ENCODE results near the gene ERAS. TPM values are rescaled to one million over a fixed set of nuclear protein-coding genes. Genes with fewer than 3 reads are reported as not detected.

The ERAS gene
- total and polyA plus RNA-seq, 2 experiments from 2014 or later = 1.3 to 2.4 TPM

DNA sequence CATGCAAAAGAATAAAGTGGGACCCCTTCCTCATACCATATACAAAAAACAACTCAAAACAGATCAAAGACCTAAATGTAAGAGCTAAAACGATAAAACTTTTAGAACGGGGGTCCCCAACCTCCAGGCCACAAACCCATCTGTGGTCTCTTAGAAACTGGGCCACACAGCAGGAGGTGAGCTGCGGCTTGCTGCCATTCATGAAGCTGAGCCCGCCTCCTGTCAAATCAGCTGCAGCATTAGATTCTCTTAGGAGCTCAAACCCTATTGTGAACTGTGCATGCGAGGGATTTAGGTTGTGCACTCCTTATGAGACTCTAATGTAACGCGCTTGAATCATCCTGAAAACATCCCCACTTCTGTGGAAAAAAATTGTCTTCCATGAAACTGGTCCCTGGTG lies 46.9 kb upstream of the ERAS start:
- DNase-seq (ENCODE audit: low spot score) (no peak), ATAC-seq (no peak)
- Histone ChIP-seq H3K36me3 (ENCODE audit: insufficient read depth) (no peaks in the 10 kb centered on the region), H3F3A (replicated peaks; ENCODE audit: low read depth) (no peaks in the 10 kb centered on the region), H3K27ac (ENCODE audit: low read depth) (no peak overlapping the region), H3K4me1 (ENCODE audit: insufficient read depth) (no peaks in the 10 kb centered on the region), H3K4me2 (no peak overlapping the region), H3K27me3 (ENCODE audit: insufficient read depth) (no peaks in the 10 kb centered on the region), H3K9me2 (ENCODE audit: insufficient read depth) (no peaks in the 10 kb centered on the region), H3K79me2 (replicated peaks; ENCODE audit: insufficient read depth) (no peaks in the 10 kb centered on the region), H3K4me3 (no peak overlapping the region), H4K20me1 (replicated peaks; ENCODE audit: insufficient read depth) (no peaks in the 10 kb centered on the region), H2AFZ (no peak overlapping the region)
- H3K27me3 Mint-ChIP-seq (ENCODE audit: insufficient read depth, low read depth, poor library complexity) = peaks cover 5% of the 10 kb centered on the region
- TF ChIP-seq EZH2 (IDR thresholded peaks at IDR 0.05; ENCODE audit: low read depth, unreplicated experiment) (no peak), POLR2AphosphoS5 (IDR thresholded peaks at IDR 0.05; ENCODE audit: low read depth) (no peak), CREB1 (CRISPR knock-in tag; IDR thresholded peaks at IDR 0.05; ENCODE audit: low read depth) (no peak), NANOG (IDR thresholded peaks at IDR 0.05; ENCODE audit: borderline replicate concordance) (no peak), STAT1 (IDR thresholded peaks at IDR 0.05; ENCODE audit: unreplicated experiment) (no peak), ZNF114 (CRISPR knock-in tag; IDR thresholded peaks at IDR 0.05) (no peak), JUNB (IDR thresholded peaks at IDR 0.05; ENCODE audit: unreplicated experiment) (no peak), EZH2phosphoT487 (IDR thresholded peaks at IDR 0.05; ENCODE audit: unreplicated experiment) (no peak), ZNF331 (CRISPR knock-in tag; IDR thresholded peaks at IDR 0.05; ENCODE audit: low read depth) (no peak)
- TF ChIP-seq, protein P1, sequence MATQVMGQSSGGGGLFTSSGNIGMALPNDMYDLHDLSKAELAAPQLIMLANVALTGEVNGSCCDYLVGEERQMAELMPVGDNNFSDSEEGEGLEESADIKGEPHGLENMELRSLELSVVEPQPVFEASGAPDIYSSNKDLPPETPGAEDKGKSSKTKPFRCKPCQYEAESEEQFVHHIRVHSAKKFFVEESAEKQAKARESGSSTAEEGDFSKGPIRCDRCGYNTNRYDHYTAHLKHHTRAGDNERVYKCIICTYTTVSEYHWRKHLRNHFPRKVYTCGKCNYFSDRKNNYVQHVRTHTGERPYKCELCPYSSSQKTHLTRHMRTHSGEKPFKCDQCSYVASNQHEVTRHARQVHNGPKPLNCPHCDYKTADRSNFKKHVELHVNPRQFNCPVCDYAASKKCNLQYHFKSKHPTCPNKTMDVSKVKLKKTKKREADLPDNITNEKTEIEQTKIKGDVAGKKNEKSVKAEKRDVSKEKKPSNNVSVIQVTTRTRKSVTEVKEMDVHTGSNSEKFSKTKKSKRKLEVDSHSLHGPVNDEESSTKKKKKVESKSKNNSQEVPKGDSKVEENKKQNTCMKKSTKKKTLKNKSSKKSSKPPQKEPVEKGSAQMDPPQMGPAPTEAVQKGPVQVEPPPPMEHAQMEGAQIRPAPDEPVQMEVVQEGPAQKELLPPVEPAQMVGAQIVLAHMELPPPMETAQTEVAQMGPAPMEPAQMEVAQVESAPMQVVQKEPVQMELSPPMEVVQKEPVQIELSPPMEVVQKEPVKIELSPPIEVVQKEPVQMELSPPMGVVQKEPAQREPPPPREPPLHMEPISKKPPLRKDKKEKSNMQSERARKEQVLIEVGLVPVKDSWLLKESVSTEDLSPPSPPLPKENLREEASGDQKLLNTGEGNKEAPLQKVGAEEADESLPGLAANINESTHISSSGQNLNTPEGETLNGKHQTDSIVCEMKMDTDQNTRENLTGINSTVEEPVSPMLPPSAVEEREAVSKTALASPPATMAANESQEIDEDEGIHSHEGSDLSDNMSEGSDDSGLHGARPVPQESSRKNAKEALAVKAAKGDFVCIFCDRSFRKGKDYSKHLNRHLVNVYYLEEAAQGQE (IDR thresholded peaks at IDR 0.05; ENCODE audit: unreplicated experiment) = no peak
- TF ChIP-seq, protein P2, sequence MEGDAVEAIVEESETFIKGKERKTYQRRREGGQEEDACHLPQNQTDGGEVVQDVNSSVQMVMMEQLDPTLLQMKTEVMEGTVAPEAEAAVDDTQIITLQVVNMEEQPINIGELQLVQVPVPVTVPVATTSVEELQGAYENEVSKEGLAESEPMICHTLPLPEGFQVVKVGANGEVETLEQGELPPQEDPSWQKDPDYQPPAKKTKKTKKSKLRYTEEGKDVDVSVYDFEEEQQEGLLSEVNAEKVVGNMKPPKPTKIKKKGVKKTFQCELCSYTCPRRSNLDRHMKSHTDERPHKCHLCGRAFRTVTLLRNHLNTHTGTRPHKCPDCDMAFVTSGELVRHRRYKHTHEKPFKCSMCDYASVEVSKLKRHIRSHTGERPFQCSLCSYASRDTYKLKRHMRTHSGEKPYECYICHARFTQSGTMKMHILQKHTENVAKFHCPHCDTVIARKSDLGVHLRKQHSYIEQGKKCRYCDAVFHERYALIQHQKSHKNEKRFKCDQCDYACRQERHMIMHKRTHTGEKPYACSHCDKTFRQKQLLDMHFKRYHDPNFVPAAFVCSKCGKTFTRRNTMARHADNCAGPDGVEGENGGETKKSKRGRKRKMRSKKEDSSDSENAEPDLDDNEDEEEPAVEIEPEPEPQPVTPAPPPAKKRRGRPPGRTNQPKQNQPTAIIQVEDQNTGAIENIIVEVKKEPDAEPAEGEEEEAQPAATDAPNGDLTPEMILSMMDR (conservative IDR thresholded peaks at IDR 0.05; ENCODE audit: low read depth in 2 of 2) = no peak
- TF ChIP-seq, protein P3, sequence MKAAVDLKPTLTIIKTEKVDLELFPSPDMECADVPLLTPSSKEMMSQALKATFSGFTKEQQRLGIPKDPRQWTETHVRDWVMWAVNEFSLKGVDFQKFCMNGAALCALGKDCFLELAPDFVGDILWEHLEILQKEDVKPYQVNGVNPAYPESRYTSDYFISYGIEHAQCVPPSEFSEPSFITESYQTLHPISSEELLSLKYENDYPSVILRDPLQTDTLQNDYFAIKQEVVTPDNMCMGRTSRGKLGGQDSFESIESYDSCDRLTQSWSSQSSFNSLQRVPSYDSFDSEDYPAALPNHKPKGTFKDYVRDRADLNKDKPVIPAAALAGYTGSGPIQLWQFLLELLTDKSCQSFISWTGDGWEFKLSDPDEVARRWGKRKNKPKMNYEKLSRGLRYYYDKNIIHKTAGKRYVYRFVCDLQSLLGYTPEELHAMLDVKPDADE (IDR thresholded peaks at IDR 0.05) = no peak
- no peak overlapping the region for H3K4me3 Mint-ChIP-seq
- no peaks in the 10 kb centered on the region for H3K36me3 Mint-ChIP-seq (ENCODE audit: low read depth)
- peaks cover 13% of the 10 kb centered on the region for H3K4me1 Mint-ChIP-seq
- no peak overlapping the region for H3K27ac Mint-ChIP-seq
- peaks cover 3% of the 10 kb centered on the region; the same call in 1 of the 3 replicates for H3K9me3 Mint-ChIP-seq
